HepG2 (cell line): Measurements from ENCODE around the gene TRIM28. TPM values are rescaled to one million over a fixed set of nuclear protein-coding genes. Genes with fewer than 3 reads are reported as not detected.
A peak's percentile ranks its signal among the peaks of the same experiment; 100 is the strongest.

Source experiments
- ASH2L ChIP-seq: fragments of 300-600, 200-600 bp; sonication (generic); IDR thresholded peaks from 2 replicates; pipeline ENCODE4 v1.7.0; 2017; ENCODE audit warnings: low read depth, mild to moderate bottlenecking, moderate library complexity, mixed read lengths, low read length; ENCODE audit not compliant: insufficient read length
- CREM ChIP-seq, 2 experiments: sonication (generic) in 1 of 2; formaldehyde crosslinking in 1 of 2; IDR thresholded peaks; 2 replicates each; pipeline versions ENCODE4 v1.4.0 to v1.6.1; 2016 to 2020; ENCODE audit warnings: antibody characterized with exemption in 1 of 2, mild to moderate bottlenecking in 1 of 2, missing genetic modification reagents in 1 of 2
- MXI1 ChIP-seq: IDR thresholded peaks from 3 replicates; pipeline ENCODE4 v1.6.1; 2012; ENCODE audit warnings: low read depth, low read length, inconsistent platforms, borderline replicate concordance
- TCF12 ChIP-seq, 2 experiments: fragments of 450-650 bp in 1 of 2; sonication (generic) in 1 of 2; formaldehyde crosslinking in 1 of 2; IDR thresholded peaks; 2 replicates each; pipeline versions ENCODE4 v1.6.1 to v1.8.0; 2017 to 2022; ENCODE audit warnings: antibody characterized with exemption in 1 of 2, mild to moderate bottlenecking in 1 of 2, missing genetic modification reagents in 1 of 2, moderate library complexity in 1 of 2
- ZBTB20 ChIP-seq: sonication (generic); formaldehyde crosslinking; IDR thresholded peaks from 2 replicates; pipeline ENCODE4 v1.8.1; 2023; ENCODE audit warnings: missing genetic modification reagents, low read depth, mild to moderate bottlenecking, borderline replicate concordance
- ZNF564 ChIP-seq: sonication (generic); formaldehyde crosslinking; IDR thresholded peaks from 2 replicates; pipeline ENCODE4 v1.8.1; 2023; ENCODE audit warnings: mild to moderate bottlenecking, missing genetic modification reagents
- polyA plus RNA-seq, 8 experiments: library from polyadenylated mRNA; depleted of rRNA in 3 of 8; stranded (reverse) in 7 of 8; unstranded in 1 of 8; fragments of >200 nt; fragmentation: Illumina TruSeq in 4 of 8; extraction: Trizol in 4 of 8; gene quantifications; 2 replicates each; pipeline versions ENCODE4 v1.2.1 to v1.2.3, GENCODE V29; 2011 to 2016; ENCODE audit warnings: low read depth in 4 of 8, missing spikeins in 1 of 8, mixed read lengths in 1 of 8; ENCODE audit not compliant: insufficient read depth in 1 of 8
- total RNA-seq, 5 experiments: library from RNA; depleted of rRNA; stranded (reverse); fragments of >200 nt; fragmentation: Illumina TruSeq; extraction: Trizol; gene quantifications; 2 replicates each; pipeline ENCODE4 v1.2.3, GENCODE V29; 2016; ENCODE audit warnings: low read depth in 1 of 5
- TF ChIP-seq, protein P1 (sequence below): sonication (generic); formaldehyde crosslinking; IDR thresholded peaks from 2 replicates; pipeline ENCODE4 v1.5.0; 2020; ENCODE audit warnings: mild to moderate bottlenecking, missing genetic modification reagents, moderate library complexity
- TF ChIP-seq, protein P2 (sequence below): sonication (generic); formaldehyde crosslinking; IDR thresholded peaks from 2 replicates; pipeline ENCODE4 v1.8.0; 2022; ENCODE audit warnings: mild to moderate bottlenecking, missing genetic modification reagents, moderate library complexity
- TF ChIP-seq, protein P3 (sequence below), 2 experiments: fragments of 450-650 bp in 1 of 2; sonication (generic) in 1 of 2; formaldehyde crosslinking in 1 of 2; IDR thresholded peaks; 2 replicates each; pipeline versions ENCODE4 v1.6.1 to v1.8.0; 2016 to 2022; ENCODE audit warnings: antibody characterized with exemption in 1 of 2, mild to moderate bottlenecking in 1 of 2, missing genetic modification reagents in 1 of 2
- TF ChIP-seq, protein P4 (sequence below): IDR thresholded peaks from 2 replicates; pipeline ENCODE4 v1.6.1; 2016; ENCODE audit warnings: missing compliant biosample characterization, missing genetic modification reagents, borderline replicate concordance

The TRIM28 gene
- total and polyA plus RNA-seq, 2 of the 13 experiments (the other 11 are each of a cell fraction or from before 2014, with no cell fraction given): 361 to 439 TPM

DNA sequence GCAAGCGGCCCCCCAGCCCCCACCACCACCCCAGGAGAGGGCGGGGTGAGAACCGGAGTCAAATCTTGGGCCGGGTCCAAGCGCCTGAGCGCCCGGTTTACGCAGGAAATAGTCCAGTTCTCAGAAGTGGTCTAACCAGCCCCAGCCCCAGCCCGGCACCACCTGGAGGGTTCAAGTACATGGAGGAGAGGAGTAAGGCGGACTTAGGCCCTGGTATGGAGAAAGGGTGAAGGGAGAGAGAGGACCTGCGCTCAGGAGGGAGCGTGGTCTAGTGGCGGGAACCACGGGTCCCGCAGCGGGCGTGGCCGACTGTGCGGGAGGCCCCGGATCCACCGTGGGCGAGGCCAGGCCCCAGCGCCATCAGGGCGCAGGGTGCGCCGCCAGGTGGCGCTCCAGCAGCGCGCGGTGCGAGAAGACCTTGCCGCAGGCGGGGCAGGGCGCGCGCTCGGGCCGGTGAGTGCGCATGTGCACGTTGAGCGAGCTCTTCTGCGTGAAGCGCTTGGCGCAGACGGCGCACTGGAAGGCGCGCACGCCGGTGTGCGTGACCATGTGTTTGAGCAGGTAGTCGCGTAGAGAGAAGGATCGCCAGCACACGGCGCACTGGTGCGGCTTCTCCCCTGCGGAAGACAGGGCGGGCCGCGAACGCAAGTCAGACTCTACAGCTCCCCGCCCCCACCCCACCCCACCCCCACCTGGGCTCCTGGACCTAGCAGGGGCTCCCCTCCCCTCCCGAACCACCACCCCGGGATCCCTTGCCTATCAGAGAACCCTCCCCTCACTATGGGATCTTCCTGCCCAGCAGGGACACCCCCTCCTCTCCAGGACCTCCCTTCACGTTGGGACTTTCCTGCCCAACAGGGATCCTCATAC lies 29.9 kb upstream of the TRIM28 start (continued):
- TF ChIP-seq, protein P1, sequence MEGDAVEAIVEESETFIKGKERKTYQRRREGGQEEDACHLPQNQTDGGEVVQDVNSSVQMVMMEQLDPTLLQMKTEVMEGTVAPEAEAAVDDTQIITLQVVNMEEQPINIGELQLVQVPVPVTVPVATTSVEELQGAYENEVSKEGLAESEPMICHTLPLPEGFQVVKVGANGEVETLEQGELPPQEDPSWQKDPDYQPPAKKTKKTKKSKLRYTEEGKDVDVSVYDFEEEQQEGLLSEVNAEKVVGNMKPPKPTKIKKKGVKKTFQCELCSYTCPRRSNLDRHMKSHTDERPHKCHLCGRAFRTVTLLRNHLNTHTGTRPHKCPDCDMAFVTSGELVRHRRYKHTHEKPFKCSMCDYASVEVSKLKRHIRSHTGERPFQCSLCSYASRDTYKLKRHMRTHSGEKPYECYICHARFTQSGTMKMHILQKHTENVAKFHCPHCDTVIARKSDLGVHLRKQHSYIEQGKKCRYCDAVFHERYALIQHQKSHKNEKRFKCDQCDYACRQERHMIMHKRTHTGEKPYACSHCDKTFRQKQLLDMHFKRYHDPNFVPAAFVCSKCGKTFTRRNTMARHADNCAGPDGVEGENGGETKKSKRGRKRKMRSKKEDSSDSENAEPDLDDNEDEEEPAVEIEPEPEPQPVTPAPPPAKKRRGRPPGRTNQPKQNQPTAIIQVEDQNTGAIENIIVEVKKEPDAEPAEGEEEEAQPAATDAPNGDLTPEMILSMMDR (CRISPR knock-in tag): peak; percentile 96
- TF ChIP-seq CREM (IDR thresholded peaks at IDR 0.05) (no peak), CREM (CRISPR knock-in tag; IDR thresholded peaks at IDR 0.05) (no peak), ZBTB20 (CRISPR knock-in tag) (peak; percentile 80), ZNF564 (CRISPR knock-in tag) (peak; percentile 74), MXI1 (peak; percentile 94; the same call in 2 of the 3 replicates), TCF12 (IDR thresholded peaks at IDR 0.05) (no peak), TCF12 (CRISPR knock-in tag; IDR thresholded peaks at IDR 0.05) (peak; percentile 88; the same call in 1 of the 2 replicates), ASH2L (peak; percentile 53)
- TF ChIP-seq, protein P2, sequence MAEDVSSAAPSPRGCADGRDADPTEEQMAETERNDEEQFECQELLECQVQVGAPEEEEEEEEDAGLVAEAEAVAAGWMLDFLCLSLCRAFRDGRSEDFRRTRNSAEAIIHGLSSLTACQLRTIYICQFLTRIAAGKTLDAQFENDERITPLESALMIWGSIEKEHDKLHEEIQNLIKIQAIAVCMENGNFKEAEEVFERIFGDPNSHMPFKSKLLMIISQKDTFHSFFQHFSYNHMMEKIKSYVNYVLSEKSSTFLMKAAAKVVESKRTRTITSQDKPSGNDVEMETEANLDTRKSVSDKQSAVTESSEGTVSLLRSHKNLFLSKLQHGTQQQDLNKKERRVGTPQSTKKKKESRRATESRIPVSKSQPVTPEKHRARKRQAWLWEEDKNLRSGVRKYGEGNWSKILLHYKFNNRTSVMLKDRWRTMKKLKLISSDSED (CRISPR knock-in tag): peak; percentile 99
- TF ChIP-seq, protein P3, sequence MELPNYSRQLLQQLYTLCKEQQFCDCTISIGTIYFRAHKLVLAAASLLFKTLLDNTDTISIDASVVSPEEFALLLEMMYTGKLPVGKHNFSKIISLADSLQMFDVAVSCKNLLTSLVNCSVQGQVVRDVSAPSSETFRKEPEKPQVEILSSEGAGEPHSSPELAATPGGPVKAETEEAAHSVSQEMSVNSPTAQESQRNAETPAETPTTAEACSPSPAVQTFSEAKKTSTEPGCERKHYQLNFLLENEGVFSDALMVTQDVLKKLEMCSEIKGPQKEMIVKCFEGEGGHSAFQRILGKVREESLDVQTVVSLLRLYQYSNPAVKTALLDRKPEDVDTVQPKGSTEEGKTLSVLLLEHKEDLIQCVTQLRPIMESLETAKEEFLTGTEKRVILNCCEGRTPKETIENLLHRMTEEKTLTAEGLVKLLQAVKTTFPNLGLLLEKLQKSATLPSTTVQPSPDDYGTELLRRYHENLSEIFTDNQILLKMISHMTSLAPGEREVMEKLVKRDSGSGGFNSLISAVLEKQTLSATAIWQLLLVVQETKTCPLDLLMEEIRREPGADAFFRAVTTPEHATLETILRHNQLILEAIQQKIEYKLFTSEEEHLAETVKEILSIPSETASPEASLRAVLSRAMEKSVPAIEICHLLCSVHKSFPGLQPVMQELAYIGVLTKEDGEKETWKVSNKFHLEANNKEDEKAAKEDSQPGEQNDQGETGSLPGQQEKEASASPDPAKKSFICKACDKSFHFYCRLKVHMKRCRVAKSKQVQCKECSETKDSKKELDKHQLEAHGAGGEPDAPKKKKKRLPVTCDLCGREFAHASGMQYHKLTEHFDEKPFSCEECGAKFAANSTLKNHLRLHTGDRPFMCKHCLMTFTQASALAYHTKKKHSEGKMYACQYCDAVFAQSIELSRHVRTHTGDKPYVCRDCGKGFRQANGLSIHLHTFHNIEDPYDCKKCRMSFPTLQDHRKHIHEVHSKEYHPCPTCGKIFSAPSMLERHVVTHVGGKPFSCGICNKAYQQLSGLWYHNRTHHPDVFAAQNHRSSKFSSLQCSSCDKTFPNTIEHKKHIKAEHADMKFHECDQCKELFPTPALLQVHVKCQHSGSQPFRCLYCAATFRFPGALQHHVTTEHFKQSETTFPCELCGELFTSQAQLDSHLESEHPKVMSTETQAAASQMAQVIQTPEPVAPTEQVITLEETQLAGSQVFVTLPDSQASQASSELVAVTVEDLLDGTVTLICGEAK (IDR thresholded peaks at IDR 0.05): no peak
- TF ChIP-seq, protein P3 (CRISPR knock-in tag; IDR thresholded peaks at IDR 0.05): no peak; the same call in 1 of the 2 replicates
- TF ChIP-seq, protein P4, sequence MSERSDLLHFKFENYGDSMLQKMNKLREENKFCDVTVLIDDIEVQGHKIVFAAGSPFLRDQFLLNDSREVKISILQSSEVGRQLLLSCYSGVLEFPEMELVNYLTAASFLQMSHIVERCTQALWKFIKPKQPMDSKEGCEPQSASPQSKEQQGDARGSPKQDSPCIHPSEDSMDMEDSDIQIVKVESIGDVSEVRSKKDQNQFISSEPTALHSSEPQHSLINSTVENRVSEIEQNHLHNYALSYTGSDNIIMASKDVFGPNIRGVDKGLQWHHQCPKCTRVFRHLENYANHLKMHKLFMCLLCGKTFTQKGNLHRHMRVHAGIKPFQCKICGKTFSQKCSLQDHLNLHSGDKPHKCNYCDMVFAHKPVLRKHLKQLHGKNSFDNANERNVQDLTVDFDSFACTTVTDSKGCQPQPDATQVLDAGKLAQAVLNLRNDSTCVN (CRISPR knock-in tag): peak; percentile 14; the same call in 1 of the 2 replicates
